ENCODE results near the gene CCDC3.

CCDC3 gene

GRCh38 chr10:12915637-12916168, 85.8 kb downstream of the CCDC3 start:
- in situ Hi-C loops (cut with MboI; ENCODE audit: low sequenced_read_pairs, unreplicated experiment), result no loop called here
- DNase-seq (ENCODE audit: low spot score), result no peak
- TF ChIP-seq, protein P1, sequence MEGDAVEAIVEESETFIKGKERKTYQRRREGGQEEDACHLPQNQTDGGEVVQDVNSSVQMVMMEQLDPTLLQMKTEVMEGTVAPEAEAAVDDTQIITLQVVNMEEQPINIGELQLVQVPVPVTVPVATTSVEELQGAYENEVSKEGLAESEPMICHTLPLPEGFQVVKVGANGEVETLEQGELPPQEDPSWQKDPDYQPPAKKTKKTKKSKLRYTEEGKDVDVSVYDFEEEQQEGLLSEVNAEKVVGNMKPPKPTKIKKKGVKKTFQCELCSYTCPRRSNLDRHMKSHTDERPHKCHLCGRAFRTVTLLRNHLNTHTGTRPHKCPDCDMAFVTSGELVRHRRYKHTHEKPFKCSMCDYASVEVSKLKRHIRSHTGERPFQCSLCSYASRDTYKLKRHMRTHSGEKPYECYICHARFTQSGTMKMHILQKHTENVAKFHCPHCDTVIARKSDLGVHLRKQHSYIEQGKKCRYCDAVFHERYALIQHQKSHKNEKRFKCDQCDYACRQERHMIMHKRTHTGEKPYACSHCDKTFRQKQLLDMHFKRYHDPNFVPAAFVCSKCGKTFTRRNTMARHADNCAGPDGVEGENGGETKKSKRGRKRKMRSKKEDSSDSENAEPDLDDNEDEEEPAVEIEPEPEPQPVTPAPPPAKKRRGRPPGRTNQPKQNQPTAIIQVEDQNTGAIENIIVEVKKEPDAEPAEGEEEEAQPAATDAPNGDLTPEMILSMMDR (IDR thresholded peaks at IDR 0.05; ENCODE audit: borderline replicate concordance, control extremely low read depth, extremely low read depth, insufficient read depth, missing control alignments), result no peak

- TF ChIP-seq, protein P1 (IDR thresholded peaks at IDR 0.05; ENCODE audit: borderline replicate concordance, control extremely low read depth, extremely low read depth, insufficient read depth, missing control alignments), result no peak
- in situ Hi-C loops (cut with MboI; ENCODE audit: low sequenced_read_pairs, unreplicated experiment), result no loop called here
- no peak for DNase-seq (ENCODE audit: low spot score)
Measured at GRCh38 chr10:12914111-12914510, 87.4 kb downstream of the CCDC3 start.

DNA sequence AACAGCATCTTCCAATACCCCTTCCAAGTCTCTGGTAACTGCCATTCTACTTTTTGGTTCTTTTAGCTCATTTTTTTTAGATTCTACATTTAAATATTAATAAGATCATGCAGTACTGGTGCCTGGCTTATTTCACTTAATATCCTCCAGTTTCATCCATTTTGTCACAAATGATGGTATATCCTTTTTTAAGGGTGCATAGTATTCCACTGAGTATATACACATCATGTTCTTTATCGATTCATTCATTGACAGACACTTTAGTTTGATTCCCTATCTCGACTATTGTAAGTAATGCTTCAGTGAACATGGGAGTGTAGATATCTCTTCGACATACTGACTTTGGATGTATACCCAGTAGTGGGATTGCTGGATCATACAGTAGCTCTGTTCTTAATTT, 89.7 kb downstream of the CCDC3 start:
- DNase-seq (ENCODE audit: low spot score), result no peak
- in situ Hi-C loops (cut with MboI; ENCODE audit: low sequenced_read_pairs, unreplicated experiment), result no loop called here
- TF ChIP-seq, protein P1 (IDR thresholded peaks at IDR 0.05; ENCODE audit: borderline replicate concordance, control extremely low read depth, extremely low read depth, insufficient read depth, missing control alignments), result no peak

GRCh38 chr10:12910835-12911234, 90.7 kb downstream of the CCDC3 start:
- no peak for DNase-seq (ENCODE audit: low spot score)
- TF ChIP-seq, protein P1 (IDR thresholded peaks at IDR 0.05; ENCODE audit: borderline replicate concordance, control extremely low read depth, extremely low read depth, insufficient read depth, missing control alignments), result no peak
- in situ Hi-C loops (cut with MboI; ENCODE audit: low sequenced_read_pairs, unreplicated experiment), result no loop called here

GRCh38 chr10:12909836-12910185, 91.7 kb downstream of the CCDC3 start:
- no peak for DNase-seq (ENCODE audit: low spot score)
- TF ChIP-seq, protein P1 (IDR thresholded peaks at IDR 0.05; ENCODE audit: borderline replicate concordance, control extremely low read depth, extremely low read depth, insufficient read depth, missing control alignments), result no peak
- in situ Hi-C loops (cut with MboI; ENCODE audit: low sequenced_read_pairs, unreplicated experiment), result no loop called here

- in situ Hi-C loops (cut with MboI; ENCODE audit: low sequenced_read_pairs, unreplicated experiment), result no loop called here
- TF ChIP-seq, protein P1 (IDR thresholded peaks at IDR 0.05; ENCODE audit: borderline replicate concordance, control extremely low read depth, extremely low read depth, insufficient read depth, missing control alignments), result no peak
- DNase-seq (ENCODE audit: low spot score), result no peak
Measured at GRCh38 chr10:12909182-12909835, 92.2 kb downstream of the CCDC3 start.

Data from GM13976 (cell line).